OCI-LY3 (cell line): ENCODE results near the gene FAR1.

Source experiments
- EZH2phosphoT487 ChIP-seq: fragments of 200-600 bp; shearing (Covaris generic); IDR thresholded peaks from 2 replicates; pipeline ENCODE4 v1.6.1; 2018; ENCODE audit warnings: antibody characterized with exemption, mixed run types, low read depth
- TF ChIP-seq, protein P1 (sequence below): fragments of 200-600, 300-600 bp; sonication (generic); IDR thresholded peaks from 2 replicates; pipeline ENCODE4 v1.5.1; 2014; ENCODE audit warnings: antibody characterized with exemption, low read length, low read depth

DNA sequence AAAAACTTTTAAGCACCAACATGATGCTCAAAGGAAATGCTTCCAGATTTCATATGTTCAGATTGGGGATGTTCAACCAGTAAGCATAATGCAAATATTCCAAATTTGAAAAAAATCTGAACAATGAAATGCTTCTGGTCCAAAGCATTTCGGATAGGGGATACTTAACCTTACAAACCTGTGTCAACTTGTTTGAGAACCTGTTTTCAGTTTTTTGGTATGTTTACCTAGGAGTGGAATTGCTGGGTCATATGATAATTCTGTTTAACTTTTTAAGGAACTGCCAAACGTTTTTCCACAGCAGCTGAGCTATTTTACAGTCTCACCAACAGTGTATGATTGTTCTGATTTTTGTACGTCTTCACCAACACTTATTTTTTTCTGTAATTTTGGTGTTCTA is 23.7 kb downstream of the FAR1 start:
- TF ChIP-seq, protein P1, sequence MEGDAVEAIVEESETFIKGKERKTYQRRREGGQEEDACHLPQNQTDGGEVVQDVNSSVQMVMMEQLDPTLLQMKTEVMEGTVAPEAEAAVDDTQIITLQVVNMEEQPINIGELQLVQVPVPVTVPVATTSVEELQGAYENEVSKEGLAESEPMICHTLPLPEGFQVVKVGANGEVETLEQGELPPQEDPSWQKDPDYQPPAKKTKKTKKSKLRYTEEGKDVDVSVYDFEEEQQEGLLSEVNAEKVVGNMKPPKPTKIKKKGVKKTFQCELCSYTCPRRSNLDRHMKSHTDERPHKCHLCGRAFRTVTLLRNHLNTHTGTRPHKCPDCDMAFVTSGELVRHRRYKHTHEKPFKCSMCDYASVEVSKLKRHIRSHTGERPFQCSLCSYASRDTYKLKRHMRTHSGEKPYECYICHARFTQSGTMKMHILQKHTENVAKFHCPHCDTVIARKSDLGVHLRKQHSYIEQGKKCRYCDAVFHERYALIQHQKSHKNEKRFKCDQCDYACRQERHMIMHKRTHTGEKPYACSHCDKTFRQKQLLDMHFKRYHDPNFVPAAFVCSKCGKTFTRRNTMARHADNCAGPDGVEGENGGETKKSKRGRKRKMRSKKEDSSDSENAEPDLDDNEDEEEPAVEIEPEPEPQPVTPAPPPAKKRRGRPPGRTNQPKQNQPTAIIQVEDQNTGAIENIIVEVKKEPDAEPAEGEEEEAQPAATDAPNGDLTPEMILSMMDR, result no peak
- TF ChIP-seq EZH2phosphoT487, result no peak
